IgD-negative memory B cell (primary cell): ENCODE data around the gene TMEM131L. TPM values are rescaled to one million over a fixed set of nuclear protein-coding genes. Genes with fewer than 3 reads are reported as not detected.
"Not testable (repeated sequence)": the region's sequence is repeated elsewhere in the genome, so short reads cannot be mapped to it uniquely, and the experiment has no call there.

Experiments
- H3K27ac Mint-ChIP-seq, 3 donors: one replicate each; pipeline ENCODE4 v1.8.0; 2020 to 2022; ENCODE audit warnings: mild to moderate bottlenecking in 3 of 3, mixed read lengths in 3 of 3, moderate library complexity in 1 of 3
- H3K27me3 Mint-ChIP-seq: one replicate; pipeline ENCODE4 v1.8.0; 2021; ENCODE audit warnings: mixed read lengths
- H3K36me3 Mint-ChIP-seq: one replicate; pipeline ENCODE4 v1.8.0; 2020; ENCODE audit warnings: mild to moderate bottlenecking, mixed read lengths
- H3K4me1 Mint-ChIP-seq, 3 donors: one replicate each; pipeline ENCODE4 v1.8.0; 2020 to 2022; ENCODE audit warnings: mixed read lengths in 3 of 3, mild to moderate bottlenecking in 1 of 3
- H3K4me3 Mint-ChIP-seq, 4 donors: one replicate each; pipeline ENCODE4 v1.8.0; 2020 to 2022; ENCODE audit warnings: mild to moderate bottlenecking in 4 of 4, mixed read lengths in 4 of 4, moderate library complexity in 3 of 4
- H3K9me3 Mint-ChIP-seq, 3 donors: one replicate each; pipeline ENCODE4 v1.8.0; 2020 to 2021; ENCODE audit warnings: mixed read lengths in 3 of 3, mild to moderate bottlenecking in 1 of 3
- polyA plus RNA-seq: library from polyadenylated mRNA; unstranded; fragments of 300-500 nt; fragmentation: Illumina TruSeq; gene quantifications from one replicate; pipeline ENCODE4 v1.2.3, GENCODE V29; 2021

The TMEM131L gene
- polyA plus RNA-seq, 1 donor from 2014 or later, result 48.4 TPM

DNA sequence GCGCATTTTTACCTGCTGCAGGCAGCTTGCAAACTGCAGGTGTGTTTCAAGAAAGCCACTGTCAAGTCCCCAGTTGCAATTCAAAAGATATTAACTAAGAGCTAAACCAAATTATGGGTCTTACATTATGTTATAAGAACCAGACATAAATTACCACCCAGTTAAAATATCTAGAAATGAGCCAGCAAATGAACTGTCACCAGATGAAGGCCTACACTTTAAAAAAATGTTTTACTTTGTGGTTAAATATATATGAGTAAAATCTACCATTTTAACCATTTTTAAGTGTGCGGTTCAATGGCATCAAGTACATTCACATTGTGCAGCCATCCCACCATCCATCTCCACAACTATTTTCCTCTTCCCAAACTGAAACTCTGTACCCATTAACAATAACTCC, 32.0 kb upstream of the TMEM131L start:
- H3K27ac Mint-ChIP-seq, result peak overlapping the region; percentile 85 to 96 (median 95)
- no peaks in the 10 kb centered on the region for H3K36me3 Mint-ChIP-seq
- no peaks in the 10 kb centered on the region for H3K9me3 Mint-ChIP-seq
- H3K27me3 Mint-ChIP-seq, result no peaks in the 10 kb centered on the region
- H3K4me3 Mint-ChIP-seq, result peak overlapping the region; percentile 79 to 96 (median 88)
- peaks cover 27 to 45% (median 38%) of the 10 kb centered on the region in 3 donors for H3K4me1 Mint-ChIP-seq

DNA sequence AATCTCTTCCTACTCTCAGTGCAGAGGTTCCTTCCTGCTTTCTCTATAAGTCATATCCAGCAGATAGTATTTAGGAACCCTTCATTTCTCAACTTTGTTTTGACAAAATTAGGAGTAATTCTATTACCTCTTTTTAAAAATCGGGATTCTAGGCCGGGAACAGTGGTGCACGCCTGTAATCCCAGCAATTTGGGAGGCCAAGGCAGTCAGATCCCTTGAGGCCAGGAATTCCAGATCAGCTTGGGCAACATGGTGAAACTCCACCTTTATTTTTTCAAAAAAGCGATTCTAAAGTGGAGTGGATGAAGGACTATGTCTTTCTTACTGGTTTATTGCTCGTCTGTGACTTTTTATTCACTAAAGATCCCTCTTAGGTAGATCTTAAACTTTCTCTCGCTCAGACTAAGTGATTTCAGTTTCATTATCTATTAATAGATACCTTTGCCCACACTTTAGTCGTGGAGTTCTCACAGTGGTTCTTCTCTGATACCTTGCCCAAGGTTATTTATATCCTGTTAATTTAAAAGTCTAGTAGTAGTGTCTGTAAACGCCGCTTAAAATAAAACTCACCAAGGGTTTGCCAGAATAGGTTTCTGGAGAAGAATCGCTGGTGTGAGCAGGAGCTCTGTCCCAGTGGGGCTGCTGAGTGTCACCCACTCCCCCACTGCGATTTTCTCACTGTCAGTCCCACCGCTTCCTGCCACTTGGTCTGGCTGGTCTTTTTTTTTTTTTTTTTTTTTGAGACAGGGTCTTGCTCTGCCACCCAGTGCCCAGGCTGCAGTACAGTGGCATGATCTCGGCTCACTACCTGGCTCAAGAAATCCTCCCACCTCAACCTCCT, 27.0 kb upstream of the TMEM131L start:
- H3K27ac Mint-ChIP-seq, result peak overlapping the region; percentile 78 to 95 (median 94)
- no peaks in the 10 kb centered on the region for H3K9me3 Mint-ChIP-seq
- H3K36me3 Mint-ChIP-seq, result no peaks in the 10 kb centered on the region
- H3K4me3 Mint-ChIP-seq, result peak overlapping the region; percentile 71 to 88 (median 84)
- H3K4me1 Mint-ChIP-seq, result peaks cover 32 to 44% (median 35%) of the 10 kb centered on the region in 3 donors
- H3K27me3 Mint-ChIP-seq, result no peaks in the 10 kb centered on the region

DNA sequence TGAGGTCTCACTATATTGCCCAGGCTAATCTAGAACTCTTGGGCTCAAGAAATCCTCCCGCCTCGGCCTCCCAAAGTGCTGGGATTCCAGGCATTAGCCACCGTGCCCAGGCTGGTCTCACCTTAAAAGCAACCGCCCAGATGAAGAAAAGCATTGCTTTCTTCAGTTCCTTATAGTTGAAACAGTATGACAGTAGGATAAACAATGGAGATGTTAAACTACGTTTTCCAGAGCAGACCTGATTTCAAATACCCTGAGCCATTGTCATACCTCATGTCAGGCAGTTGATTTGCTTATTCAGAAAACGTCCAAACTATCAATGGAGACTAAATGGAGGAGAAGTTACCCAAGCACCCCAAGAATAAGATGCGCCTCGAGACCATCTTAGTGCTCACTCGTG, 26.3 kb upstream of the TMEM131L start:
- Mint-ChIP-seq H3K27ac (peak overlapping the region; percentile 78 to 95 (median 94)), H3K4me1 (peaks cover 32 to 40% (median 32%) of the 10 kb centered on the region in 3 donors), H3K27me3 (no peaks in the 10 kb centered on the region), H3K36me3 (no peaks in the 10 kb centered on the region), H3K9me3 (no peaks in the 10 kb centered on the region), H3K4me3 (peak overlapping the region; percentile 71 to 88 (median 84))

DNA sequence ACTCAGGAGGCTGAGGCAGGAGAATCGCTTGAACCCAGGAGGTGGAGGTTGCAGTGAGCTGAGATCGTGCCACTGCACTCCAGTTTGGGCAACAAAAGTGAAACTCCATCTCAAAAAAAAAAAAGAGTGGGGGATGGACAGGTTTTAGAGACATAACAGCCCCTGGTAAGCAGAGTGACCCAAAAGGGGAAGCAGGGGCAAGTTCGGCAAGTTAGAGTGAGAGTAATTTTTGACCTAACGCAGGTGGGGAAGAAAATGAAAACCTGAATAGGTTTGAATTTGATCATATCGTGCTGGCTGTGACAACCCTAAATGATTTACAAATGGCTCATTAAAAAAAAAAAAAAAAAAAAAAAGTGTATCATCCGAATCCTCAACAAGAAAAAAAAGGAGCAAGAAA, 25.7 kb upstream of the TMEM131L start:
- Mint-ChIP-seq H3K36me3 (no peaks in the 10 kb centered on the region), H3K9me3 (no peaks in the 10 kb centered on the region), H3K4me3 (peak overlapping the region; percentile 71 to 86 (median 84)), H3K27ac (peak overlapping the region; percentile 78 to 95 (median 94)), H3K27me3 (no peaks in the 10 kb centered on the region), H3K4me1 (peaks cover 32 to 40% (median 32%) of the 10 kb centered on the region in 3 donors)

DNA sequence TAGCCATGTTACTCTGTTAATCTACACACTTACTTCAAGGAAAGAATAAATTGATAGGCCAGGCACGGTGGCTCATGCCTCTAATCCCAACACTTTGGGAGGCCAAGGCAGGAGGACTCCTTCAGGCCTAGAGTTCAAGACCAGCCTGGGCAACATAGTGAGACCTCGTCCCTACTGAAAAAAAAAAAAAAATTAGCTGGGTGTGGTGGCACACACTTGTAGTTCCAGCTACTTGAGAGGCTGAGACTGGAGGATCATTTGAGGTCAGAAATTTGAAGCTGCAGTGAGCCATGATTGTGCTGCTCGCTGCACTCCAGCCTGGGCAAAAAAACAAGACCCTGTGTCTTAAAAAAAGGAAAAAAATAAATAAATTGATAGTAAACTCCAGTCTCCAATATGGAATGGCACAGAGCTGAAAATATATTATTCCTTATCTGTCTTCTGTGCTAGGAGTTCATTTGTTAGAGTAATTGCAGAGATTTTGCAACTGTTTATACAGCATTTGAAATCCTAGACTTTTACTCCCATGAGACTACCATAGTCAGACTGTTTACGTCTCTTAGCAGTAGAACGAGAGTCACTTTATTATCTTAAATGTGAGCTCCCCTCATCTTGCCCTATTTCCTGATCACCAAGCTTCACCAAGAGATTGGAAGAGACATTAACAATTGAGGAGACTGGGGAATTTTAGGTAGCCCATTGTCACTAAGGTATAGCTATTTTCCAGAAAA, 18.8 kb upstream of the TMEM131L start:
- Mint-ChIP-seq H3K4me3 (no peak overlapping the region), H3K27ac (peak overlapping the region in 2 of 3 donors; percentile 22 to 35), H3K27me3 (no peaks in the 10 kb centered on the region), H3K36me3 (no peaks in the 10 kb centered on the region), H3K9me3 (no peaks in the 10 kb centered on the region), H3K4me1 (peaks cover 13 to 19% (median 17%) of the 10 kb centered on the region in 3 donors)

DNA sequence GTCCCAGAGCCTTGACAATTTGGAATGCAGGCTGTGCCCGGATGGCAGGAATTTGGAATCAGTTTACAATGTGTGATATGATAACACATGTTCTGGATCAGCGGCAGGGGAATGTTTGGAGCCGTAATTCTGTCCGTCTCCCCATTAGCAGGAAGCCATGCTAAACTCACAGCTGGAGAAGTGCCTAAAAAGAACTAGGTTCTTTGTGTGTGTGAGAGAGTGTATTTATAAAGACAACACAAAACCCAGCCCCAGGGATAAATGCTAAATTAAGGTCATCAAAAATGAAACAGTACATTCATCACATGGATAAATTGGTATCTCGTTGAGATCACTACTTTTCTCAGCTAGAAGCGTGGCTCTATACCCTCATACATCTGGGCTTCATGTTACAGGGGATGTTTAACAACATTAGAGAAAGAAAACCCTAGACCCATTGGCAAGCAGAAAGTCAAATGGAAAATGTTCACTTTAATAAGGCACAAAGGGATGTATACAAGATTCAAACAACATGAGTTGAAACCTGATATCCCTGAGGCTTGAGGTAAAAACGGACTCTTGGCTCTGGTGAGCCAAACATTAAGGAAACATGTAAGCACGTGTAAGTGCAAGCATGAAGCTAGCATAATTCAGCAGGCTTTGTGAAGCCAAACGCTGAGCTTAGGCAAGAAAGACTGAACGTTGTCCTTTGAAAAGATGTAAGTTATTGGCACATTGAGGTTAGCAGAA, 18.0 kb upstream of the TMEM131L start:
- no peaks in the 10 kb centered on the region for H3K27me3 Mint-ChIP-seq
- H3K4me1 Mint-ChIP-seq, result peaks cover 12 to 16% (median 15%) of the 10 kb centered on the region in 3 donors
- no peaks in the 10 kb centered on the region for H3K9me3 Mint-ChIP-seq
- H3K36me3 Mint-ChIP-seq, result no peaks in the 10 kb centered on the region
- H3K27ac Mint-ChIP-seq, result peak overlapping the region in 1 of 3 donors; percentile 22
- no peak overlapping the region for H3K4me3 Mint-ChIP-seq

DNA sequence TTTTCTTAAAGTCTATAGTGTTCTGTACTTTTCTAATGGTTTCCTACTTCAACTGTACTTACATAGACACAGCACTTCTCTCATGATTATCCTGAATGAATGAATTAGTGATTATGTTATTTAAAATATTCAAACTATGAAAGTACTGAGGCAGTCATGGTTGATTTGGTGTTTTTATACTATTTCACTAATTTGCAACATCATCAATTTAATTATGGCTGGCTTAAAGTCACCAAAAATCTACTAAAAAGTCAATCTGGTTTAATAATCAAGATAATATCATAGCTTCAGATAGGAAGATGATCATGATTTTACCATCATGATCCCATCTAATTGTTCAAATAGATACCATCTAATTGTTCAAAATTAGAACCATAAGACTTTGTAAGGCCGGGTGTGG, 16.8 kb upstream of the TMEM131L start:
- Mint-ChIP-seq H3K27me3 (no peaks in the 10 kb centered on the region), H3K9me3 (no peaks in the 10 kb centered on the region), H3K36me3 (no peaks in the 10 kb centered on the region), H3K4me1 (peaks cover 10 to 16% (median 12%) of the 10 kb centered on the region in 3 donors), H3K27ac (peak overlapping the region in 2 of 3 donors; percentile 71 to 74), H3K4me3 (peak overlapping the region in 1 of 4 donors; percentile 10)

DNA sequence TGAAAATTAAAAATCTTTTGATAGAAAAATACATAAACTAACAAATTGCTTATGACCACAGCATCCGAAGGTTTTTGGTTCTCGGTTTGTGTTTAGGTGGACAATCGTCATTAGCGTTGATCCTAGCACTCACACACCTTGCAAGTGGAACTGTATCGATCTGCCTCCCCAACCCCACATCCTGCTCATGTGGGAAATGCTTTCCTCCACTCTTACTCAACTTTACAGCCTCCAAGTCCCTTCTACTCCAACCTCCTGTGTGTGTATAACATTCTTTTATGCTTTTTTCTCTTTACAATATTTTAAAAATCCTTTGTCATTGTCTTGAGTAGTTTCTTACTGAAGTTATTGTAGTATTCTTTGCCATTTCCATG, 15.6 kb upstream of the TMEM131L start:
- H3K9me3 Mint-ChIP-seq, result no peaks in the 10 kb centered on the region

DNA sequence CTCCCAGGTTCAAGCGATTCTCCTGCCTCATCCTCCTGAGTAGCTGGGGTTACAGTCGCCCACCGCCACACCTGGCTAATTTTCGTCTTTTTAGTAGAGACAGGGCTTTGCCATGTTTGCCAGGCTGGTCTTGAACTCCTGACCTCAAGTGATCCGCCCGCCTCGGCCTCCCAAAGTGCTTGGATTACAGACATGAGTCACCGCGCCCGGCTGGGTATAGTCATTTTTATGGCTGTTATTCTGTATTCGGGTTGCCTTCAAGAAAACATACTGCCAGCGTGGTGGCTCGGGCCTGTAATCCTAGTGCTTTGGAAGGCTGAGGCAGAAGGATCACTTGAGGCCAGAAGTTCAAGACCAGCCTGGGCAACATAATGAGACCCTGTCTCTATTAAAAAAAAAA, 15.0 kb upstream of the TMEM131L start:
- peaks cover 10 to 16% (median 12%) of the 10 kb centered on the region in 3 donors for H3K4me1 Mint-ChIP-seq
- H3K9me3 Mint-ChIP-seq, H3K27me3 Mint-ChIP-seq, H3K27ac Mint-ChIP-seq, H3K36me3 Mint-ChIP-seq, H3K4me3 Mint-ChIP-seq: not testable (repeated sequence)

More for the DNA sequence above, 15.6 kb upstream of the TMEM131L start:
- H3K36me3 Mint-ChIP-seq, result no peaks in the 10 kb centered on the region
- H3K4me1 Mint-ChIP-seq, result peaks cover 10 to 16% (median 12%) of the 10 kb centered on the region in 3 donors
- H3K27ac Mint-ChIP-seq, result peak overlapping the region in 2 of 3 donors; percentile 11 to 18
- H3K27me3 Mint-ChIP-seq, result no peaks in the 10 kb centered on the region
- H3K4me3 Mint-ChIP-seq, result peak overlapping the region in 1 of 4 donors; percentile 82

DNA sequence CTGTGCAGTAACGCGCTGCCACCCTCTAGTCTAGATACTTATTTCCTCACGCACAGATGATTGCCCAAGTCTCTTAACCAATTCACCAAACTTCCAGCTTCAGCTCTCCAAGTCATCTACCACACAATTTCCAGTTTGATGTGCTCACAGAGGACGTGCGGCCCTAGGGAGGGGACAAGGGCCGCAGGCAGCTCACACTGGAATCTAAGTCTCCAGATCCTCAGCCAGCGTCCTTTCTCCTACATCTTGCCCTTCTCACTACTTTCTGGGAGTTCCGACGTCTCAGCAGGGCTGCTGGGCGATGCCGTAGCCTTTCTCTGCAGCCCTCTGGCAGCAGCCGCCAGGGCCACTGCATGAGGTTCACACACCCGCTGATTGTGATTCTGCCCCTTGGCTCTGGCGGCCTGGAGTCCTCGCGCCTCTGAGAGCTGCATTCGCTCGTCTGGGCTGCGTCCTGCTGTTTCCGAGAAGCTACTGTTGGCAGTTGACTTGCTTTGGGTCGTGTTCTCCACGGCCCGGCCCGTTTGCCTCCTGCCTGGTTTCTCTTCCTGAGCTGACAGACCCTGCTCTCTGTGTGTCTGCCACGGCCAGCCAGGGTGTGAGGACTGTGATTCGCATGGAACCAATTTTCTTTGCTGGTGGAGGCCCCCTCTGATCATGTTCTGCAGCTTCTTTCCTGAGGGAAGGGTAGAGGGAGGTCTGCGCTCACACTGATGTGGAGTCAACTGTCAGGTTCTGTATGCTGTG, 14.1 kb upstream of the TMEM131L start:
- peak overlapping the region in 1 of 4 donors; percentile 24 for H3K4me3 Mint-ChIP-seq

DNA sequence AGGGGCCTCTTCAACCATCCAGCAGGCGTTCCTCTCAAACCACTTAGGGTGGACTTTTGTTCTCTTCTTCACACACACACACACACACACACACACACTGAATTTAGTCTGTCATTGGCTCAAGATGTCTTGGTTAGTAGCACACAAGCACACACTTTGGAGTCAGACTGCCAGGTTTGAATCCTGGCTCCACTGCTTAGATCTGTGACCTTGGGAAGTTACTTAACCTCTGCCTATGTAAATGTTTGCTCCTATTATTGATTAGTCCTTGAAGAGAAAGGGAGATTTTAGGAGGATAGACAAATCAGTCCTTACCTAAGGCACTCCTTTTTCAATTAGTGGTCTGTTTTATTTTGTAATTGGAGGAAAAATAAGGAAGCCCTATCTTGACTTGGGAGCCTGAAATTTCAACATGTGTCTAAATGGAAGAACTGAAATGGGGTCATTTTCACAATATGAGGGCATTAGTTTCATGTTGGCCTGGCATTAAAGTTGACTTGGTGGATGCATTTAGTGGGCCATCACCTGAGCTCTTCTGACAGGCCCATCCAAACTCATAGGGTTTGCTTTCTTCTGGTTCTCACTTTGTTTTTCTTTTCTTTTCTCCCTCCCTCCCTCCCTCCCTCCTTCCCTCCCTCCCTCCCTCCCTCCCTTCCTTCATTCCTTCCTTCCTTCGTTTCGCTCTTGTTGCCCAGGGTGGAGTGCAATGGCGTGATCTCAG, 13.3 kb upstream of the TMEM131L start:
- Mint-ChIP-seq H3K4me1 (peaks cover 10 to 16% (median 10%) of the 10 kb centered on the region in 3 donors), H3K27ac (peak overlapping the region in 1 of 3 donors; percentile 57), H3K9me3 (no peaks in the 10 kb centered on the region), H3K36me3 (no peaks in the 10 kb centered on the region), H3K27me3 (no peaks in the 10 kb centered on the region), H3K4me3 (no peak overlapping the region)

More for the DNA sequence above, 14.1 kb upstream of the TMEM131L start:
- H3K27ac Mint-ChIP-seq, result no peak overlapping the region
- no peaks in the 10 kb centered on the region for H3K36me3 Mint-ChIP-seq
- H3K9me3 Mint-ChIP-seq, result no peaks in the 10 kb centered on the region
- peaks cover 10 to 16% (median 12%) of the 10 kb centered on the region in 3 donors for H3K4me1 Mint-ChIP-seq
- H3K27me3 Mint-ChIP-seq, result no peaks in the 10 kb centered on the region

DNA sequence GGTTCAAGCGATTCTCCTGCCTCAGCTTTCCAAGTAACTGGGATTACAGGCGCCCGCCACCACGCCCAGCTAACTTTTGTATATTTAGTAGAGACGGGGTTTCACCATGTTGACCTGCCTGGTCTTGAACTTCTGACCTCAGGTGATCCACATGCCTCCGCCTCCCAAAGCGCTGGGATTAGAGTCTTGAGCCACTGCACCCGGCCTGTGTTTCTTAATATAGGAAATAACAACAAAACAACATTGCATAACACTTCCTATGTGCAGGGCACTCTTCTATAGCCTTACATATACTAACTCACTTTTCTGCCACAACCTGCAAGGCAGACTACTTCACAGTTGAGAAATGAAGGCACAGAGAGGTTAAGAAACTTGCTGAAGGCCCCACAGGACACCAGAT, 12.8 kb upstream of the TMEM131L start:
- no peaks in the 10 kb centered on the region for H3K27me3 Mint-ChIP-seq
- no peak overlapping the region for H3K4me3 Mint-ChIP-seq
- peak overlapping the region in 1 of 3 donors; percentile 57 for H3K27ac Mint-ChIP-seq
- H3K36me3 Mint-ChIP-seq, result no peaks in the 10 kb centered on the region
- H3K9me3 Mint-ChIP-seq, result no peaks in the 10 kb centered on the region
- peaks cover 10 to 16% (median 10%) of the 10 kb centered on the region in 3 donors for H3K4me1 Mint-ChIP-seq

DNA sequence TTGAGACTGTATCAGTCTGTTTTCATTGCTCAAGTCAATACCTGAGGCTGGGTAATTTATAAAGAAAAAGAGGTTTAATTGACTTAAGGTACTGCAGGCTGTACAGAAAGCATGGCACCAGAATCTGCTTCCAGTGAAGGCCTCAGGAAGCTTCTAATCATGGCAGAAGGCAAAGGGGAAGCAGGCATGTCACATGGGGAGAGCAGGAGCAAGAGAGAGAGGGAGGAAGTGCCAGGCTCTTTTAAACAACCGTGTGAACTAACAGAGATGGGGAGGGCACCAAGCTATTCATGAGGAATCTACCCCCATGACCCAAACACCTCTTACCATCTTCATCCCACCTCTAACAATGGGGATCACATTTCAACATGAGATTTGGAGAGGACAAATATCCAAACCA, 7.2 kb upstream of the TMEM131L start:
- peak overlapping the region in 1 of 3 donors; percentile 47 for H3K27ac Mint-ChIP-seq
- peak overlapping the region in 2 of 4 donors; percentile 9 to 20 for H3K4me3 Mint-ChIP-seq
- H3K4me1 Mint-ChIP-seq, result peaks cover 0 to 11% (median 3%) of the 10 kb centered on the region in 3 donors
- H3K9me3 Mint-ChIP-seq, result no peaks in the 10 kb centered on the region
- peaks cover 1% of the 10 kb centered on the region for H3K36me3 Mint-ChIP-seq
- no peaks in the 10 kb centered on the region for H3K27me3 Mint-ChIP-seq

DNA sequence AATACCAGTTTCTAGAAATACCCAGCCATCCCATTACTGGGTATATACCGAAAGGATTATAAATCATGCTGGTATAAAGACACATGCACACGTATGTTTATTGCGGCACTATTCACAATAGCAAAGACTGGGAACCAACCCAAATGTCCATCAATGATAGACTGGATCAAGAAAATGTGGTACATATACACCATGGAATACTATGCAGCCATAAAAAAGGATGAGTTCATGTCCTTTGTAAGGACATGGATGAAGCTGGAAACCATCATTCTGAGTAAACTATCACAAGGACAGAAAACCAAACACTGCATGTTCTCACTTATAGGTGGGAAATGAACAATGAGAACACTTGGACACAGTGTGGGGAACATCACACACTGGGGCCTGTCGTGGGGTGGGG, 4.6 kb upstream of the TMEM131L start:
- H3K36me3 Mint-ChIP-seq, H3K27me3 Mint-ChIP-seq, H3K4me3 Mint-ChIP-seq, H3K9me3 Mint-ChIP-seq, H3K27ac Mint-ChIP-seq: not testable (repeated sequence)
- H3K4me1 Mint-ChIP-seq, result peaks cover 11 to 22% (median 15%) of the 10 kb centered on the region in 3 donors
